ENCODE results near the gene NT5DC2.
A peak's percentile ranks its signal among the peaks of the same experiment; 100 is the strongest.

Gene NT5DC2

DNA sequence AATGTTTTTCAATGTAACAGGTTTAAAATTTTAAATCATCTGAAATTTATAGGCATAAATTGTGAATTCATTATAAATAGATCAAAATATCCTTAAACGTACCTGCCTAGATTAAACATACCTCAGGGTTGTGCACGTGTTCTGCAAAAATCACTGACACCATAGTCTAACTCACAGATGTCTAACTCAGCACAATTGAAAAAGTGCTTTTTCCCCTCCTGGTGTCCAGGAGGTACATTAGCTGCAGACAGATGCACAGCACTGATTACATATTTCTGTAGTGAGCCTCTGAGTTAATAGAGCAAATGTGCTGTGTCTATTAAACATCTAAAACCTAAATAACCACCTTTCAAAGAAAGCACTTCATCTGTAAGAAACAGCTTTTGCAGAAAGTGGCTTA, 13.5 kb upstream of the NT5DC2 start:
- H3K4me1 ChIP-seq (ENCODE audit: insufficient read depth, low read length): no peaks in the 10 kb centered on the region
- no peak overlapping the region for H3K9ac ChIP-seq (ENCODE audit: low read depth, low read length)
- H3K9me3 ChIP-seq (ENCODE audit: control insufficient read depth, insufficient read depth, low read length): no peaks in the 10 kb centered on the region
- peaks cover 4% of the 10 kb centered on the region; the same call in 1 of the 2 replicates for H3K36me3 ChIP-seq (ENCODE audit: insufficient read depth, low read length)

GRCh38 chr3:52546111-52546901, 12.6 kb upstream of the NT5DC2 start:
- H3K9ac ChIP-seq (ENCODE audit: low read depth, low read length): no peak overlapping the region
- no peaks in the 10 kb centered on the region for H3K9me3 ChIP-seq (ENCODE audit: control insufficient read depth, insufficient read depth, low read length)
- peaks cover 4% of the 10 kb centered on the region; the same call in 1 of the 2 replicates for H3K36me3 ChIP-seq (ENCODE audit: insufficient read depth, low read length)
- H3K4me1 ChIP-seq (ENCODE audit: insufficient read depth, low read length): no peaks in the 10 kb centered on the region

DNA sequence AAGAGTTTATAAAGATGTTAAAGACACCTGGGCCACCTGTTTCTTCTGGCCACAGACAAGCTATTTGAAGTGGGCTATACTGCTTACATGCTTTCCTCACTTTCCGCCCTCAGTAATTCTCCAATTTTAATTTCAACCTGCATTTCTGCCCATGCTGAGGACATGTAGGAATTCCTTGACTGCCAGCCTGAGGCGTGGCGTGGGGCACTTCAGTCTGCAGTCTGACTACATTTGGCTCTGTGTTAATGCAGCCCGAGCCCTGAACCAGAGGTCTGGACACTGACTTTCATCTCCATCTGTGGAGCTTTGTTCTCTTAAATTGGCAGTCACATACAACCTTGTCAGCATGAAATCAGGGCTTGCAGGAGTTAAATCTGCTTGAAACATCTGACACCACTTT, 11.3 kb upstream of the NT5DC2 start:
- no peak overlapping the region for H3K9ac ChIP-seq (ENCODE audit: low read depth, low read length)
- H3K9me3 ChIP-seq (ENCODE audit: control insufficient read depth, insufficient read depth, low read length): no peaks in the 10 kb centered on the region
- no peaks in the 10 kb centered on the region for H3K4me1 ChIP-seq (ENCODE audit: insufficient read depth, low read length)
- 0 out of 2 replicates have a peak, but pooled peaks cover 4% of the 10 kb centered on the region for H3K36me3 ChIP-seq (ENCODE audit: insufficient read depth, low read length)

- H3K9me3 ChIP-seq (ENCODE audit: control insufficient read depth, insufficient read depth, low read length): no peaks in the 10 kb centered on the region
- H3K36me3 ChIP-seq (ENCODE audit: insufficient read depth, low read length): no peaks in the 10 kb centered on the region
- H3K9ac ChIP-seq (ENCODE audit: low read depth, low read length): no peak overlapping the region
- peaks cover 8% of the 10 kb centered on the region for H3K4me1 ChIP-seq (ENCODE audit: insufficient read depth, low read length)
Measured at GRCh38 chr3:52541050-52541449, 7.4 kb upstream of the NT5DC2 start.

GRCh38 chr3:52539010-52539653, 5.5 kb upstream of the NT5DC2 start:
- H3K36me3 ChIP-seq (ENCODE audit: insufficient read depth, low read length): no peaks in the 10 kb centered on the region
- H3K9me3 ChIP-seq (ENCODE audit: control insufficient read depth, insufficient read depth, low read length): no peaks in the 10 kb centered on the region
- no peak overlapping the region for H3K9ac ChIP-seq (ENCODE audit: low read depth, low read length)
- peaks cover 8% of the 10 kb centered on the region for H3K4me1 ChIP-seq (ENCODE audit: insufficient read depth, low read length)

DNA sequence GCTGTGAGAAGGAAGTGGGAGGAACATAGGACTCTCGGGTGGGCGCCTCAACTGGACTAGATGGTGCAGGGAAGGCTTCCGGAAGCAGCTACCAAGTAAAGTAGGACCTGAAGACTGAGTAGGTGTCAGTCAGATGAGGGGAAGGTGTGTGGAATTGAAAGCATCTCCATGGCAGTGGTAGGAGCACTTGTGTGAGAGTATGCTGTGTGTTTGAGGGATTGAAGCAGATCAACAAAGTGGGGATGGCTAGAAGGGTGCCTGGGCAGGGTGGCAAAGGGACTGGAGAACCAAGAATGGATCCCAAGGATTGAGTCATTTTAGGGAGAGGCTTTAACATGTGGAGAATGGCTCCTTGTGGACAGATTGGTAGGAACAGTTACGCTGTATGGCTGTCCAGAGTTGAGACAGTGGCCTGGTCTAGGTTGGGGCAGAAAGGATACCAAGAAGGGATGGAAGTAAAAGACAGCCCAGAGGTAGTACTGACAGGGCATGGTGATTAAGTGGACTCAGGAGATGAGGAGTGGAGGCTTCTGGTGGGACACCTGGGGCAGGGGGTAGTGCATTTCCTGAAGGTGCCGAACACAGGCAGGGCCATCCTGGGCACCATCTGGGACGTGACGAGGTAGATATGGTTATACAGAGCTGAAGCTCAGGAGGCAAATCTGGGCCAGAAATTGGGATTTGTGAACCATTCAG, 4.2 kb upstream of the NT5DC2 start:
- Histone ChIP-seq H3K36me3 (ENCODE audit: insufficient read depth, low read length) (no peaks in the 10 kb centered on the region), H3K4me1 (ENCODE audit: insufficient read depth, low read length) (peaks cover 8% of the 10 kb centered on the region), H3K9ac (ENCODE audit: low read depth, low read length) (peak overlapping the region; percentile 92; the same call in 1 of the 2 replicates)

DNA sequence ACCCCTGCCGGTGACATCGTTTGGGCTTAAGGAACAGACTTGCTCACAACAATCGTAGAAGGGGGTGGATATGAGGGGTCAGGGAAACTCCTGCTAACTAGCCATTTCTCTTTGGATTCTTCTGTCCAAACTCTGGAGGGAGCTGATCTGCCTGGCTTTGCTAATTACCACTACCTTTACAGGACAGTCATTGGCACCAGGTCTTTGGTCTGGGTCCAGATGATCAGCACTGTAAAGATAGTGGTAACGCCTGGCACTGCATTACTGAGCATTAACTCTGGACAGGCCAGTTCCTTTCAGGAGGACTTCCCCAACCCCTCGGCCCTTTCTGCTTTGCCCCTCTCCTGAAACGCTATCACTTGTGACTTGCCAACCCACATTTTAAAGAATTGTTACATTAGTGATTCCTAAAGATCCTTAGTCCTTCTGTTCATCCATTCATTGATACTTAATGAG, 3.5 kb upstream of the NT5DC2 start:
- Histone ChIP-seq H3K9ac (ENCODE audit: low read depth, low read length) (peak overlapping the region; percentile 92), H3K9me3 (ENCODE audit: control insufficient read depth, insufficient read depth, low read length) (no peaks in the 10 kb centered on the region), H3K36me3 (ENCODE audit: insufficient read depth, low read length) (no peaks in the 10 kb centered on the region), H3K4me1 (ENCODE audit: insufficient read depth, low read length) (peaks cover 11% of the 10 kb centered on the region)

More for the DNA sequence above, 4.2 kb upstream of the NT5DC2 start:
- H3K9me3 ChIP-seq (ENCODE audit: control insufficient read depth, insufficient read depth, low read length): no peaks in the 10 kb centered on the region

- Histone ChIP-seq H3K9me3 (ENCODE audit: control insufficient read depth, insufficient read depth, low read length) (no peaks in the 10 kb centered on the region), H3K9ac (ENCODE audit: low read depth, low read length) (peak within 1 kb of the TSS; percentile 92), H3K36me3 (ENCODE audit: insufficient read depth, low read length) (no peaks in the 10 kb centered on the region), H3K4me1 (ENCODE audit: insufficient read depth, low read length) (peaks cover 12% of the 10 kb centered on the region)
Measured at GRCh38 chr3:52536369-52537164, 2.9 kb upstream of the NT5DC2 start, which contains the start of gene UQCC5. UQCC5 (plus strand) TSS chr3:52536605; CDS start chr3:52536756, 151 bp downstream.

GRCh38 chr3:52536112-52536368, 2.4 kb upstream of the NT5DC2 start:
- Histone ChIP-seq H3K4me1 (ENCODE audit: insufficient read depth, low read length) (peaks cover 12% of the 10 kb centered on the region), H3K9me3 (ENCODE audit: control insufficient read depth, insufficient read depth, low read length) (no peaks in the 10 kb centered on the region), H3K36me3 (ENCODE audit: insufficient read depth, low read length) (no peaks in the 10 kb centered on the region), H3K9ac (ENCODE audit: low read depth, low read length) (no peak overlapping the region)

DNA sequence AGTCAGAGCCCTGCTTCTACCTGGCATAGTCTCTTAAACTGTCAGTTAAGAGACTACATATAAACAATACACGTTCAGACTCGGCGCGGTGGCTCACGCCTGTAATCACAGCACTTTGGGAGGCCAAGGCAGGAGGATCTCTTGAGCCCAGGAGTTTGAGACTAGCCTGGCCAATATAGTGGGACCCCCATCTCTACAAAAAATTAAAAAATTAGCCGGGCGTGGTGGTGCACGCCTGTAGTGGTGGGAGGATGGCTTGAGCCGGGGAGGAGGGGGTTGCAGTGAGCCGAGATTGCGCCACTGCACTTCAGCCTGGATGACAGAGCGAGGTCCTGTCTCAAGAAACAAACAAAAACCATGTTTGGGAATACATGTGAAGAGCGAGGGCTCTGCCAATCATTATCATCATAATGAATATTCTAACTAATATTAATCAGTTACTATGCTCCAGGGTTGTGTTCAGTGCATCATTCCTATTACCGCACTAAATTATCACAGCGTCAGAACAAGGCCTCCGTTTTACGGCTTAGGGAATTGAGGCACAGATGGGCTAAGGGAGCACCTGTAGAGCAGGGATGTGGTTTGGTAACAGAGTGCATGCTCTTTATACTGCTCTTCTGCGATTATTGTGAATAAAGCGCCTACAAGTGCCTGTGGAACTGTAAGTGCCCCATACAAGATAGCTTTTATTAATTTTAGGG, 1.9 kb upstream of the NT5DC2 start:
- Histone ChIP-seq H3K9ac (ENCODE audit: low read depth, low read length) (peak overlapping the region; percentile 70; the same call in 1 of the 2 replicates), H3K36me3 (ENCODE audit: insufficient read depth, low read length) (no peaks in the 10 kb centered on the region), H3K4me1 (ENCODE audit: insufficient read depth, low read length) (peaks cover 12% of the 10 kb centered on the region), H3K9me3 (ENCODE audit: control insufficient read depth, insufficient read depth, low read length) (no peaks in the 10 kb centered on the region)

GRCh38 chr3:52534281-52535183, 875 bp upstream of the NT5DC2 start:
- no peaks in the 10 kb centered on the region for H3K36me3 ChIP-seq (ENCODE audit: insufficient read depth, low read length)
- peak overlapping the region; percentile 70 for H3K9ac ChIP-seq (ENCODE audit: low read depth, low read length)
- H3K4me1 ChIP-seq (ENCODE audit: insufficient read depth, low read length): peaks cover 12% of the 10 kb centered on the region
- no peaks in the 10 kb centered on the region for H3K9me3 ChIP-seq (ENCODE audit: control insufficient read depth, insufficient read depth, low read length)

DNA sequence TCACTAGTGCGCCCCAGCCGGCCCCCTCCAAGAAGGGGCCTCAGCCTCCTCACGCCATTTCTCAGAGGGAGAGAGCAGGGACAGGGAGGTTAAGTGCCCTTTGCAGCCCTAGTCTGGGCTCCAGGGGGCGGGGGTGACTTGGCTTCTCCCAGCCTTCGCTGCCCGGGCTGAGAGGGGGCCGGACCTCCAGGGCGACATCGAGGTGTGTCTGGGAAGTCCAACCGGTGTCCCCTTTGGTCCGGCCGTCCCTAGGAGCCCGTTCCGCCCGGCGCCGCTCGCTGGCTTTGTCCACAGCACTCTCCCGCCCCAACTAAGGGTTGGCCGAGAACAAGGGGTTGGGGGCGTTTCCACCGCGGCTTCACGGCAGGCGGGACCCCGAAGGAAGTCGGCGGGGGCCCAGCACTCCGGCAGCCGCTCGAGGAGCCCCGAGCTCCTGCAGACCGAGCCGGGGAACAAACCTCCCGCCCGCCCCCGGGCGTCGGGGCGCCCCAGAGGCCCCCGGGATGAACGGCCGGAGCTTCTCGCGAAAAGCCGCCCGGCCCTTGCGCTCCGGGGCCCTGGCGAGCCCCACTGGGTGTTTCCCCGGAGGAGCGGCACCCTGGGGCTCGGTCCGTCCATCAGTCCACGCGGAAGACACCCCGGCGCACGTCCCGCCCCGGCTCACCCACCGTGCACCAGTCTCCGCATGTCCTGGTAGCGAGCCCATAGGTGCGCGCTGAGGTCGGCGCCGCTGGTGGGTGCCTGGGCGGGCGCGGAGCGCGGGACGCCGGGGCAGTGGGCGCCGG, 627 bp downstream of the NT5DC2 start:
- peaks cover 12% of the 10 kb centered on the region for H3K4me1 ChIP-seq (ENCODE audit: insufficient read depth, low read length)
- H3K9ac ChIP-seq (ENCODE audit: low read depth, low read length): peak overlapping the region; percentile 62
- H3K9me3 ChIP-seq (ENCODE audit: control insufficient read depth, insufficient read depth, low read length): no peaks in the 10 kb centered on the region
- no peaks in the 10 kb centered on the region; the same call in 1 of the 2 replicates for H3K36me3 ChIP-seq (ENCODE audit: insufficient read depth, low read length)
